TTC549 (cell line): Measurements from ENCODE around the gene BCAS1.

ENCODE experiments used
- FAIRE-seq: peaks from 2 replicates; lab custom pipeline; 2012; peaks lifted over from hg19 to GRCh38; lab: Jason Lieb, UNC

The BCAS1 gene

DNA sequence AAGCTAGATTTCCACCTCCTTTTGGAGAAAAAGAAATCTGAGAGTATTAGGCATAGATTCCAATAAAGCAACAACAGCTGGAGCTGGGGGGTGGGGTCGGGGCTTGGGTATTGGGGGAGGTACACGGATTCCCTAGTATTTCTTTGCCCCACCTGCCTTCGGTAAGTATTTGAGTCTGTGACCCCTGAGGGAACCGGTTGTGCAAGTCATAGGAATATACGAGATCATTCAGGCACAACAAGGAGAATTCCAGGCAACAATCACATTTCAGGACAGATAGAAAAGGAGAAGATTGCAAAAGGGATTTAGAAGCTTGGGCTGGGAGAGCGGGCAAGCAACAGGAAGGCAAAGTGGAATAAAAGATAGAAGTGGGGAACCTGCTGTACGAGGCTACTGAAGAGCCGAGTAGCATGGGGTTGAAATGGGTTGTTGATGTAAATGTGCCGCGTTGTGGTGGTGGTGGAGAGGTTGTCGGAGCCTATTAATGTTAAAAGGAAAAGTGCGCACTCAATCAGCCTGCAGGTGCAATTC lies 148.9 kb downstream of the BCAS1 start:
- no peak for FAIRE-seq

DNA sequence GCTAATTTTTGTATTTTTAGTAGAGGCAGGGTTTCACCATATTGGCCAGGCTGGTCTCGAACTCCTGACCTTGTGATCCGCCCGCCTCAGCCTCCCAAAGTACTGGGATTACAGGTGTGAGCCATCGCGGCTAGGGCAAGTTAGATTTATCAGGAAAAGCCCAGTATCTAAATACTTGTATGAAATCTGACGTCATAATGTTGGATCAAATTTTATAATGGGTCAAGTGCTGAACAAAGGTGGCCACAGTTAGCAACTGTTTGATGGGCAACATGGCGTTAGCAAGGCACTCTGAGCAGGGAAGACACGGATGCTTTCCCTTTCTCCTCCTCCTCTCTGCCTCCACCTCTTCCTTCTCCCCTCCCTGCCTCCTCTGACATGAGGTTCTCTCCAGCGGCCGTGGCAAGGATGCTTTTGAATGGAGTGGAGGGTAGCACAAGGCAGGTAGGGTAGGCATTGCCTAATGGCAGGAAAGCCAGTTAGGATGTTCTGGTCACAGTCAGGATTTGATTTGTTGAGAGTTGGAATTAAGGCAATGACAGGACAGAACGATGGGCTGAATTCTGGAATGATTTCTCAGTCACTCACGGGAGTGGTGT lies 149.6 kb downstream of the BCAS1 start:
- no peak for FAIRE-seq

DNA sequence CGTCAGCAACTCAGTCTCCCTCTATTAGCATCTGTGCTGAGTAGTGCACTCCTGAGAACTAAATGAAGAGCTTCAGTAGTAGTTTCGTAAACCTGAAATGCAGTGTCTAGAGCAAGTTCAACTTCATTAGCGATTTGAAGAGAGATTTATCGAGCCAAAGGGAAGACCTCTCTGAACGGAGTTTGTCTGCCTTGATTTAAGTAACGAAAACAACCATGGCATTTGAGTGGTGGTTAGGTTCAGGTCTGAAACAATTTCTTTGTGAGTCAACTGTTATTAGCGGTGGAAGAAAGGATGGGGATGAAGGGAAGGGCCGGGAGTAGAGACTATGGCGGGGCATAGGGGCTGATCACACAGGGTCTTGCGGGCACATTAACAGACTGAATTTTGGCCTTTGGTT lies 150.5 kb downstream of the BCAS1 start:
- FAIRE-seq, result peak; percentile 48

DNA sequence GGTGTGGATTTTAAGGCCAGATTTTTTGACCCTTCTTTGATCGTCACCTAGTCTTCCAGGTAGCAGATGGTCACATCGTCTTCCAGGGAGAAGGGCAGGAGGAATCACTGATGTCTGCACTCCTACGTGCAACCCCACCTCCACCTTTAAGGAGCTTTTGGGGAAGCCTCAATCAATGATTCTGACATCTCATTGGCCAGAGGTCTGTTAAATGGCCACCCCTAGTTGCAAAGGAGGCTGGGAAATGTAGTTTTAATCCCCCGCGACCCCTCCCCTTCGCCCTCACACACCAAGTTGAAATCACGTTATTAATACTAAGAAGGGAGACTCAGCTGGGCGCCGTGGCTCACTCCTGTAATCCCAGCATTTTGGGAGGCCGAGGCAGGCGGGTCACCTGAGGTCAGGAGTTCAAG lies 151.4 kb downstream of the BCAS1 start:
- FAIRE-seq, result peak; percentile 9

DNA sequence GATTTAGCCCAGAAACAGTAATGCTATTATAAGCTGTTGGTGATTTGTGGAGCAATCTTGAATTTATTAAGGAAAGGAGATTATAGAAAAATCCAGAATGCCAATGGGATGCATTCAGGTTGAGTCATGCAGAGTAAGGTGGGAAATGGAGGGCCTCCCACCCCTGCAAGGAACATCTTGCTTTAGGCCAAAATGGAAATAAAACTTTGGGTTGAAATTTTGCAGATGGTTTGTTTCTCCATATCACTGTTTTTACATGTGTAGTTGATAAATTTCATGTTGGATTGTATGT lies 152.4 kb downstream of the BCAS1 start:
- FAIRE-seq, result no peak

DNA sequence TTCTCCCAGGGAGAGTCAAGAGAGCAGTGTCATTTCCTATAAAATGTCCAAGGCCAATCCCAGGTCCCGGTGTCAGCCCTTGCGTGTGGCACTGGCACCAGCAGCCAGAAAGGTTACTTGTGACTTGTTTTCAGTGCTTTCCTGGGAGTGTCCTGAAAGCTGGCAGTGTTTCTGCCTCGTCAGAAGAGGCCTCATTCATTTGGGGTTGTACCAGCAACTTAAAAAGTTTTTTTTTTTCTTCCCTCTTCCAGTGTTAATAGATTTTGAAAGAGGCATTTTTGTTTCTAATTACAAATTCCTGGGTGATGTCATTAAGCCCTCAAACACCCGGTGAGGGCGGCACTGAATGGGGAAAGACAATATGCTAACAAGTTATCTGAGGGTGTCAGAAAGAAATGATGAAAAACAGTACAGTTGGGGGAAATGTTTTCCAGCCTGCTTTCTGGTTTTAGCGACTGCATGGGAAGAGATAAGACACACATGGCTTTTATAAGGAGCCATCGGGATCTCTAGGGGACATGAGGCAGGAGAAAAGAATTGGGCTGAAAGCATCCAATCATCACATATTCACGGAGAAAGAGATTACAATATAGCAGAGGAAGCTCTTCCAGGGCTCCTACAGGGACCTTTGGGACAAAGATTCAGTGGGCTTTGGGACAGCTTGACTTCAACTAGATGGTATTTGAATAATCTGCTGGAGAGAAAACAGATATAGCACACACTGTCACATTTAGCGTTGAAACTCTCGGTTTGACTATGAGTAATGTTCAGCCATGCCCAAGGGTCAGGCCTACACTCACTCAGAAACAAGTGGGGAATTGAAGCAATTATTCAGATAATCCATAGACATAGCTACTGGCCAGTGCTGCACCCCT lies 153.0 kb downstream of the BCAS1 start:
- peak; percentile 92 for FAIRE-seq

DNA sequence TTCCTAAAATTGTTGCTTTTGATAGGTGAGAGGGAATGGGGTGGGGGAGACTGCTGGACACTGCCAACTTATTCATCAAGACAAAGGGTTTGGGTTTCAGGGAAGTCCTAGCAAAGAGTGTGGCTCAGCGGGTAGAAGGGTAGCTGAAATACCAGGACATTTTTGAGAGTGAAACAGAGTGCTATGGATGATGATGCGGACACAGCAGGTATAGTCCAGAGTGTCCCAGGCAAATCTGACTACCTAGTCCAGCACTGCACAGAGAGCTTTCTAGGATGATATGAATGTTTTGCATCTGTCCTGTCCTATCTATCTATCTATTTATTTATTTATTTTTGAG lies 154.3 kb downstream of the BCAS1 start:
- FAIRE-seq, result no peak

DNA sequence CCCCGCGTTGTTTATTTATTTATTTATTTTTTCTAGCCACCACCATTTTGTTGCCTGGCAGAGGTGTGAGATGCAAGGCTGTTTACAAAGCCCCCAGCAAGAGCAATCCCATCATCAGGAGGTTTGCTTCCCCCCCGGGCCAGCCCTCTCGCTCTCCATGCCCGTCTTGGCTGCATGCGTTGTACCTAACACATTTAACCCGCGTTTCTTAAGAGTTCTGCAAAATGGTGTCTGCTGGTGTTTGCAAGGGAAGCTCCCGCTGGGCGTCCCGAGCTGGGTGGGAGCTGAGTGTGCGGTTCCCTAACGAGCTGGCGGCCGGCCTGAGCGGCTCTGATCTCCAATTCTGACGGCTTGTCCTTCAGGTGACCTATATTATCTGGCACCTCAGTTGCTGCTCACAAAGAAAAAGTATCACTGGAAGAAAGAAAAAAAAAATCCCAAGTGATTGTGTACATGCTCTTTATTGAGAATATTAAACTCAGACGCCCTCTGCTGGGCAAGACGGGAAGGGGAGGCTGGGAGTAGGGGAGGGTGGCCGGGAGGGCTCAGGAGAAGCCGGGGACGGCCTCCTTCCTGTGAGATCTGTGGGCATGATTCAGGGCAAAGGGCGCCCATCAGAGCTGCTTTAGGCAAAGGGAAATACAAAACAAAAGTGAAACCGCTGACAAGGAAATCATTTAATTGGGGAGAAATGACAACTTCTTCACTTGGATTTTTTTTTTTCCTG lies 154.8 kb downstream of the BCAS1 start:
- FAIRE-seq, result peak; percentile 37

DNA sequence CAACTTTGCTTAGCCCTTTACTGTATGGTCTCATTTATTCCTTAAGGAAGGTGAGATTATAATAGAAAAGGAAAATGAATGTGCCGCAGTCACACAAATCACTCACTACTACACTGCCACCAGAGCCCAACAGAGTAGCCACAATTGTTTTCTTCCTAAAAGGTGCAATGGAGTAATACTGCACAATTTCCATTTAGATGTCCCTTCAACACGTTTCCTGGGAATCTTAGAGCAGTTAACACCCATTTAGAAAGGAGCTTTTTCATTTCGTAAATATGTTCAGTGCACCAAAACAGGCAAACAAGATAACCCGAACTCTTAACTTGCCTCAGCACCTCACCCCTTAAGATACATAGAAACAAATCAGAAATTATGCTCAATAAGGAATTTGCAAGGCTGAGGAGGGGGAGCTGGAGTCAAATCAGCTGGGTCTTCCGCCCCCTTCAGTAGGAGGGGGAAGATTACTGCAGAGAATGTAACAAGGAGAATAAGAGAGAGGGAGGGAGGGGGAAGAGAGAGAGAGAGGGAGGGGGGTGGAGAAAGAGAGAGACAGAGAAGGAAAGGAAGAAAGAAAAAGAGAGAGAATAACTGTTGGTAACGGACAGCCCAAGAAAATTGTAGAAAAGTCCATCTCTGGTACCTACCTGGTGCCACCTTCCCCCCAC lies 155.5 kb downstream of the BCAS1 start:
- no peak for FAIRE-seq

DNA sequence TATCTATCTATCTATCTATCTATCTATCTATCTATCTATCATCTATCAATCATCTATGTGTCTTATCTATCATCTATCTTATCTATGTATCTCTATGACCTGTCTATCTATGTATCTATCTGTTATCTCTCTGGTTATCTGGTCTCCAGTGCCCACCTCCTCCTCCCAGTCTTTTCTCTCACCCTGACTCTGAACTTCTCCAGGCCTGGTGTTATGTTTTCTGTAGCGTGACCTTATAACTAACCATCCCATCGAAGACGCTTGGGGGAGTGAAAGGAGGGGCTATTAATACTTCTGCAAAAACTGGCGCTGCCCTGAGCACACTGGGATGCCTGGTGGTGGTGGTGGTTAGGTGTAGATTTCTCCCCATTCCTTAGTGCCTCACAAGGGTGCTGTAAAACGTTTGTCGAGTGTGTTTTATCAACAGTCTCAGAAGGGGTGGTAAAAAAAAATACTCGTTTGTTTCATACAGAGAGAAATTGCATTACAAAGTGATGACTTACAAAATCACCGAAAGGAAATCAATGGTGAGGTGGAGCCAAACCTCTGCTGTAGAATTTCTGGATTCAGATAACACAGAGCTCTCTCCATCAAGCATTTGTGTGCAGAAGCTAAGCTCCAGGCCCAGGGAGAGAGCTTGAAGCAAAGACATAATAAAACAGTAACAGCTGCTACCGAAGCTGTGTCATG lies 156.2 kb downstream of the BCAS1 start:
- FAIRE-seq, result no peak

DNA sequence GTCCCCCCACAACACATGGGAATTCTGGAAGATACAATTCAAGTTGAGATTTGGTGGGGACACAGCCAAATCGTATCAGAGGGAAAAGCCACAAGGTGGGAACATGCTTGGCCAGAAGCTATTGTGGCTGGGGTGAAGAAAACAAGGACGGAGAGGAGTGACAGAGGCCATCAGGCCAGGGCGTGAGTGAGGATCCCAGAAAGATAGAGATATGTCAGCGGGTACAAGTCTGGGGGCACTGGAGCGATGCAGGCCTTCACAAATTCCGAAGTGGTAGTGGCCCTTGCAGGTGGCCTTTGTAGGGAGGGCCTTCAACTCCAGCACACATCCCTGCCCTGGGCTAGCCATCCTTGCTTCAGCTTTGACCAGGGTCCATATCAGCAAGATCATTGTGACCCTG lies 159.1 kb downstream of the BCAS1 start:
- no peak for FAIRE-seq

DNA sequence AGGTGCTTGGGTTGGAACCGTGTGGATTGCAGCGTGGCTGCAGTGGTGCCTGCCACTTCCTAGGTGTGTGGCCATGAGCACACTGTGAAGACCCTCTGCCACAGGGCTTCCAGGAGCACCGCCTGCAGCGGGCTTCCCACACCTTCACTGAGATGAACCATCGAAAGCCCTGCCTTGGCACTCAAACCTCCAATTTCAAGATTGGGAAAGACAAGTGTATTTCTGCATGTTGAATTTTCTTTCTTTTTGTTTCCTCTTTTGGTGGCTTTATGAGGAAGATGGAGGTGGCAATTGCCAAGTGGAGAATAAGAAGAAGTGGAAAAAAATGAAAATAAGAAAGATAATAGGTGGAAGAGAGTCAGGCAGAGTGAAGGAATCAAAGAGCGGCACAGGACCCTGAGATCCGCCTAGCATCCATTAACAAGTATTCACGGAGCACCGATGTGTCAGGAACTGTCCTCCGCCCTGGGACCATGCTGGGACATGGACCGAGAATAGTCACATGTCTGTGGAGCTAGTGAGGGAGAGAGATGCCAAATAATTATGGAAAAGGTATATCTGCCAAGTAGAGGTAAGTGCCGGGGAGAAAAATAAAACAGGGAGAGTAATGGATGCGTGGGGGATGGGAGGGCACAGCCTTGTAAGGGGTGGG lies 159.9 kb downstream of the BCAS1 start:
- no peak for FAIRE-seq

DNA sequence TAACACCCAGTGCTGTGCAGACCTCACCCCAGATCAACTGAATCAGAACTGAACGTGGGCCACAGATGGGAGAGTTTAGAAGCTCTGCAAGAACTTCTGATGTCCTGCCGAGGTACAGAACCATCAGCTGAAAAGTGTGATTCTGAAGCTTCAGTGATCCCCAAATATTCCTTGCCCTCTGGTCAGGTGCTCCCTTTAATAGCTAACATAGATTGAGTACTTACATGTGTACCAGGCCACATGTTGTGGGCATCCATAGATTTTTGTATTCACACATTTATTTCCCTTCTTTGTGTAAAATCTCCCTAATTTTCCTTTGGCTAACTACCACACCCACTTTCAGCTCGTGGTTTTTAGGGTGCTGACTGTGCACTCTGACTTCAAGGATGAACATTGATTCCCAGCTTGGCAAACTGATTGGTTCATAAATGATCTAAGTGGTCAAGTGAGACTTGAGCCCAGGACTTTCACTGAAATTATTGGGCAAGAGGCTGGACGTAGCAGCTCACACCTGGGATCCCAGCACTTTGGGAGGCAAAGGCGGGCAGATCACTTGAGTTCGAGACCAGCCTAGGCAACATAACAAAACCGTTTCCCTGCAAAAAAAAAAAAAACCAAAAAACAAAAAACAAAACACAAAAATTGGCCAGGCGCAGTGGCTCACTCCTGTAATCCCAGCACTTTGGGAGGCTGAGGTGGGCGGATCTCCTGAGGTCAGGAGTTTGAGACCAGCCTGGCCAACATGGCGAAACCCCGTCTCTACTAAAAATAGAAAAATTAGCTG lies 162.2 kb downstream of the BCAS1 start:
- no peak for FAIRE-seq

DNA sequence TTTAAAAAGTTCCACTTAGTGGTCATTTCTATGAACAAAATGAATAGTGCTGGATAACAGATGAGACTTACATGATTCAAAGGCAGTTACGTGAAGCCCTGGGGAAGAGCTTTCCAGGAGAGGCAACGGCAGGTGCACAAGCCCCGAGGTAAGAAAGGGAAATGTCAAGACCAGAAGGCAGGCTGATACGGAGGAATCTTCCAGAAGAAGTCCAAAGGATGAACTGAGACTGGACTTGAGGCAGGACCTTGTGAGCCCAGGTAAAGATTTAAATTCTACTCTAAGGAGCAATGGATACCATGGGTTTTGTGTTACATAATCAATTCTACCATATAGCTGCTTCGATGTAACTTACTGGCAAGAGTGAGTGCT lies 164.6 kb downstream of the BCAS1 start:
- FAIRE-seq, result no peak

DNA sequence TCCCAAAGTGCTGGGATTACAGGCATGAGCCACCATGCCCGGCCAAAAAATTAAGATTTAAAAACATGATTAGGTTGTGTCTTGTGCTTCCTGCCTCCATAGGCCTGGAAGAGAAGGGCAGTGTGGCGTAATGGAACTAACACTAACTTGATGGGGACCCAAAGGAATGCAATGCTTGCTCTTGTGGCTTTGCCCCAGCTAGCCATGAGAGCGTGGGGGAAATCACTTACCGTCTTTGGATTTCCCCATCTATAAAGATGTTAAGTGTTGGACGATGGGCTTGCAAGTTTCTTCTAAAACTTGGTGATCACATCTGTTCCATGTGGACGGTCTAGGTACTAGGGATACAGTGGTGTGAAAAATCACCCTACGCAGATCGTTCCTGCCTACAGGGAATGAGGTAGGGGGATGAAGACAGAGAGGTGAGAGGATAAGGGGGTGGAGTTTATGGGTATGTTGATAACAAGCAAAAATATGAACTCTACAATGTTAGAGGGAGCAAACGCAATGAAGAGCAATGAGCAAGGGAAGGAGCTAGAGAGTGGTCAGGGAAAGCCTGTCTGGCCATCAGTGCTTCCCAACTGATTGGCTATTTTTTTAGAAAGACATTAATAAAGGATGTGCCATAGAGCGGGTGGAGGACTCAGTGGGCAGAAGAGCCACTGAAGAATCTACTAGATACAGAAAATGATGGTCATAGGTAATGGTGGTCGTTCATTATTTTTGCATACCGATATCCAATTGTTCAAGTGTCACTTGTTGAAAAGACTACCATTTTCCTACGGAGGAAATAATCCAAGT lies 165.2 kb downstream of the BCAS1 start:
- FAIRE-seq, result no peak

DNA sequence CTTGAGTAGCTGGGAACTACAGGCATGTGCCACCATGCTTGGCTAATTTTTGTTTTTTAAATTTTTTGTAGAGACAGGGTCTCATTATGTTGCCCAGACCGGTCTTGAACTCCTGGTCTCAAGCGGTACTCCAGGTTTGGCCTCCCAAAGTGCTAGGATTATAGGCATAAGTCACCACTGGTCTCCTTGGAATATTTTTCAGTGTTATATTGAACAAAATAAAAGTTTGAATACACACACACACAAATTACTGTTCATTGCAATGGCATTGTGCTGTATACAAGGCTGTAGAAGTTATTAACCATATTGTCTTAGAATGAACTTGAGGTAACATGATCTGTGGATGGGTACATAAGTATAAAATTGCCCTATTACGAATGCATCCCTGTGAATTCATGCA lies 166.1 kb downstream of the BCAS1 start:
- FAIRE-seq, result no peak

DNA sequence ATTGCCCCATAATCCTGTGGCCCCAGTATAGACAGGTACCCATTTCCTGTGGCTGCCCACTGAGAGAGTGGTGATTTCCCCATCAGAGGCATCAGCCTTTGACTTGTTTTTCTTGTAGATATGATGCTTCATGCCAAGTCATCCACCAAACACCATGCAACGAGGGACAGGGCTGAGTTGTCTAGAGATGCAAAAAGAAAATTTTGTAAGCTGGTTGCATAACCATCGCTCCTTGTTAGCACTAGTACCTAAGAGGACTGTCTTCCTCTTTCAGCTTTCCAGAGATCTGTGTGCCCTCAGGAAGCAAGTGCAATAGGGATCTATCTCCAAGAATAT lies 166.8 kb downstream of the BCAS1 start:
- no peak for FAIRE-seq

DNA sequence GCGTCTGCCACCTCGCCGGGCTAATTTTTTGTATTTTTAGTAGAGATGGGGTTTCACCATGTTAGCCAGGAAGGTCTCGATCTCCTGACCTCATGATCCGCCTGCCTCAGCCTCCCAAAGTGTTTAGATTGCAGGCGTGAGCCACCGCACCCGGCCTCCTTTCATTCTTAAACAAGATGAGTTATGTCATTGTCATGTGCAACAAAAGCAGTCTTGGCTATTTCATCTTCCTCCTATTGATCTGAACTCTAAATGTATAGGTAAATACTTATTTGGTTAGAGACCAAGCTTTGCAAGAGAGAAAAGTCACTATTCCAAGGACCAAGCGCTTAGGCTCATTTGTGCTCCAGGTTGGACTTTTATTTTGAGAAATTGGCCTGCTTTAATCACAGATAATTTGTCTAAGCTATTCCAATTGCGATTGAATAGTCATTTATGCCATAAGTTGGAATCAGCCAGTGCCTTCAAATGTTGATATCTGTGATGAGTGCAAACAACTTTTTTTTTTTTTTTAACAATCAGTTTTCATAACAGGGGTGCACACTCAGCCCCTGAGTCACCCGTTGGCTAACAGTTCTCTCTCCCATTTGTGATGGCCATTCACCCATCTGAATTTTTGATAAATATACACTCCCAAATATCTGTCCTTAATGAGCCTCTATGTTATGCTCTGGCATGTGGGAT lies 167.3 kb downstream of the BCAS1 start:
- FAIRE-seq, result no peak

DNA sequence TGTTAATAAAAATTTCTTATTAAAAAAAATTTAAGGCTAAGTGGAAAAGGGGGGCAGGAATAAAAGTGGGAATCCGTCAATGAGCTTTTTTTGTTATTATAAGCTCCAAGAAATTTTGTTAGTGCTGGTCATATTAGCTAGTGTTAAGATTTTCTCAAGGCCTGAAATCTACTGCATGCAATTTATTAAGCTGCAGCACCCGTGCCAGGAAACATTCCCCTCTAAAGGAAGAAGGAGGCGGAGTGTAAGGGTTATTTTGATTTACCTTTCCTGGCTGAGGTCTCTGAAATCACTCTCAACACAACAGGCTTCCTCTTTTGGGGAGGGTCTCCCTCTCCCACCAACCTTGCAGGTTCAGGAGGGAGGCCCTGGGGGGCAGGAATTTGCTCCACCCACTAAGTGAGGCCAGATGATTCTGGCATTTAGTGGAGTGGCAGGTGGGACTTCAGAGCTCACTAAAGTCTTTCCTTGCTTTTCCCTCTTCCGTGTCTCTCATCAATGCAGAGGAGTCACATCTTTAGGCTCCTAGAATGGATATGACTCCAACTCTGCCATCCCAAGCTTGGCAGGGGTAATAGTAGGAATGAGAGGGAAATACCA lies 168.8 kb downstream of the BCAS1 start:
- no peak for FAIRE-seq
